HG03039 (cell line): ENCODE data around the gene TGM3.

Source experiments
- ATAC-seq: cut with Tn5 transposase; IDR thresholded peaks from one replicate; pipeline ENCODE4 v1.9.1; 2021; ENCODE audit warnings: mild to moderate bottlenecking, moderate library complexity; ENCODE audit not compliant: unreplicated experiment

The TGM3 gene

GRCh38 chr20:2335096-2335870 is 39.5 kb downstream of the TGM3 start:
- ATAC-seq: no peak

- ATAC-seq: no peak
Measured at GRCh38 chr20:2336471-2336870, 40.7 kb downstream of the TGM3 start.

DNA sequence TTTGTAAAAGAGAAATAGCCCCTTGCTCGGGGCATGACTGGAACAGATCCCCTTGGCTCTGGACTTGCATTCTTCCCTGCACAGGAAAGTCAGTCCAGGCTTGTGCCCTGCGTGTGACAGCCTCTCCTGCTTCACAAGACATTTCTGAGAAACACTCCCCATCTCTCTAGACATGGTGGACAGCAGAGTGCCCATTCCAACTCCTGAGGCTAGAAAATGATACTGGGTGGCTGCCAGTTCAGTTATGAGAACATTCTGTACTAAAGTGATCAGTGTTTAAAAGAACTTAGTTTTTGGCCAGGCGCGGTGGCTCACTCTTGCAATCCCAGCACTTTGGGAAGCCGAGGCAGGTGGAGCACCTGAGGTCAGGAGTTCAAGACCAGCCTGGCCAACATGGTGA is 41.3 kb downstream of the TGM3 start:
- no peak for ATAC-seq

DNA sequence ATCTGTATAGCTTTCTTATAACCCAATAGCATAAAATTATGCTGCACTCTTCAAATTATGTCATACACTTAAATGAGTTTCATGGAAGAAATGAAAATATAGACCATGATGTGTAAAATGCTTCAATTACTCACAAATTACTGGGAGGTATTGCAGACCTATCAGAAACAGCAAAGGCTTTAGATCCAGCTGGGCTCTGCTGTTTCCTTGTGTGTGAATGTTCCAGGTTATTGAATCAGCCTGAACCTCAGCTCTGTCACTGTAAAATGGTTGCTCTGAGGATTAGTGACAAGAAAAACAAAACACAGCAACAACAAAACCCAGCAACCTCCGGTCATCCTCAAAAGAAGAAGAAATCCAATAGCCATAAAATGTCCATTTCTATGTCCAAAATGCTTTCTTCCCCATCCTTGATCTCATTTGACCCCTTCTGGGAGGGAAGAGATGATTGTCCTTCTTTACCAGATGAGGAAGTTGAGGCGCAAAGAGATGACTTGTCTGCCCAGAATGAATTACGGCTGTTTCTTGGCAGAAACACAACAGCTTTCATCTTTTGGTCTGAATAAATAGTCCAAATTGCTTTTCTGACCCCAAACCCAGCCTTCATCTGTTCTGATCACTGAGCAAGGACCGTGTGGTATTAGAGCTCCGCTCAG is 42.7 kb downstream of the TGM3 start:
- ATAC-seq: no peak

DNA sequence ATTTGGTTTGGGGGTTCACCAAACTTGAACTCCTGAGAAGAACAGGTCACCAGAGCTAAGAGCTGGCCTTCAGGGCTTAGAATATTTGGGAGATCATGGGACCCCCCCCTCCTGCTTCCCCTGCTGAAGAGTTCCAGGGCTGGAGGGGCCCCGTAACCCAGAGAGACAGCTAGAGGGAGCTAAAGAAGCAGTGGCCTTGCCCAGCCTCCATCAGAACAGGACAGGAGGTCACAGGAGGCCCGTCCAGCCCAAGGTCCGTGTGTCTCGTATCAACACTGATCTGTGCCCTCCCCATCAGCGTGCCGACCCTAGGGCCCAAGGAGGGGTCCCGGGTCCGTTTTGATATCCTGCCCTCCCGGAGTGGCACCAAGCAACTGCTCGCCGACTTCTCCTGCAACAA is 44.3 kb downstream of the TGM3 start:
- ATAC-seq: no peak

GRCh38 chr20:2340823-2341222 is 45.0 kb downstream of the TGM3 start:
- ATAC-seq: no peak

DNA sequence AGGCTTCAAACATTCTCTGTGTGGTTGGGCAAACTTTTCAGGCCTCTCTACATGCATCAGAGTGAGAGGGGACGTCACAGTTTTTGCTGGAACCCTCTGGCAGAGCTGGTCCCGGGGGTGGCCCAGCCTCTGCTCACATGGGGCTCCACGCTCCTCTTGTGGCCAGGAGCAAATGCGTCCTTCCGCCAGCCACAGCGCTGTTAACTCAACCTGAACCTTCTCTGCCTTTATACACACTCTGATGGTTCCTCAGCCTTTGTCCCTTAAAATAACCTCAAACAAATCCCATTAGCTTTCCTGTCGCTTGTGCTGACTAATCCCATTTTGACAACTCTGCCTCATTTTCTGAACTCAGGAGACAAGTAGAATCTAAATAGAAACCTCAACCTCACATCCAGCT is 45.5 kb downstream of the TGM3 start:
- no peak for ATAC-seq

DNA sequence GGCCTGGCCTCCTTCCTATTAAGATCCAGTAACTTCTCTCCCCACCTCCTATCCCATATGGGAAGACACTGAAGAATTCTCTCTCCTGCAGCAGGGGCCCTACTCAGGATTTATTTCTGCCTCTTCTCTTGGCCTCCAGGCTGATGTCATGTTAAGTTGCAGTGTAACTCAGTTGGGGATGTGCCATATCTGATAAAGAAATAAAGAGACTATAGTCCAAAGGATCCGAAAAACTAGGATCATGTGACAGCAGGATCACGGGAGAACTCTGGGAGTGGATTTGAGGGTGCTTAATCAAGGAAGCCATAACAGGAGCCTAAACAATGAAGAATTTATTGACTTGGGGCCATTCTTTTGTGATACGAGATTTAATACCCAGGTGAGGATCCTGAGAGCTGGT is 46.4 kb downstream of the TGM3 start:
- ATAC-seq: no peak

GRCh38 chr20:2346188-2346587 is 50.4 kb downstream of the TGM3 start:
- ATAC-seq: no peak

GRCh38 chr20:2348336-2348735 is 52.5 kb downstream of the TGM3 start:
- ATAC-seq: no peak

DNA sequence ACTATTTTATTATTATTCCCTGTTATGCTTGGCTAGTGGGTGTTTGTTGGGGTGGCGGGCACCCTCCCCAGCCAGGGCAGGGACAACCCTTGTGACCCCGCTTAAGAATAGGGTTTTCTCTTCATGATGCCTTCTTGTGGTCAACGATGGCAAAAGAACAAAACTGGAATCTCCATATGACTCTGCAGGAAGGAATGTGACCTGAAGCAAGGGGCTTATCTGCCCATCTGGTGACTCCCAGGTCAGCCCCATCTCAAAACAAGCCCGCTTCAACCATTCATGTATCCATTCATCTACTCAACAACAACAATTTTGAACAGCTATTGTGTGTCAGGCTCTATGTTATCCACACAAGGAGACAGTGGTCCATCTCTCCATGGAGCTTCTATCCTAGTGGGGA is 54.0 kb downstream of the TGM3 start:
- no peak for ATAC-seq

DNA sequence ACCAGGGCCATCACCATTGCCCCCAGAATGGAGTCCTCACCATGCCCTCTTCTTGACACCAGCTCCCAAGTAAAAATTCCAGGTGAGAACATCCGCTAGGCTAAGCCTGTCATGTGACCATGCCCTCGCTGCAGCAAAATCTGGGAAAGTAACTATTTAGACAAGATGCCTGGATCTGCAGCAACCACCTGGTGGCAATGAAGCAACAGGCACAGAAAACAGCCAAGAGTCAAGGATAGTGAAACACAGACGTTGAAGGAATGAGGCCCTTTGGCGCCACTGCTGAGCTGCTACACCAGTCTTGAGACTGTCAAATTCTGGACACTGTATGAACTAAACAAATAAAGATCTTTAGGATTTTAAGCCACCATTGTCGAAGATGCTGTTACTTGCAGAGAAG is 54.8 kb downstream of the TGM3 start:
- ATAC-seq: no peak

GRCh38 chr20:2353231-2353630 is 57.4 kb downstream of the TGM3 start:
- no peak for ATAC-seq

- ATAC-seq: no peak
Measured at GRCh38 chr20:2357114-2357513, 61.3 kb downstream of the TGM3 start.

DNA sequence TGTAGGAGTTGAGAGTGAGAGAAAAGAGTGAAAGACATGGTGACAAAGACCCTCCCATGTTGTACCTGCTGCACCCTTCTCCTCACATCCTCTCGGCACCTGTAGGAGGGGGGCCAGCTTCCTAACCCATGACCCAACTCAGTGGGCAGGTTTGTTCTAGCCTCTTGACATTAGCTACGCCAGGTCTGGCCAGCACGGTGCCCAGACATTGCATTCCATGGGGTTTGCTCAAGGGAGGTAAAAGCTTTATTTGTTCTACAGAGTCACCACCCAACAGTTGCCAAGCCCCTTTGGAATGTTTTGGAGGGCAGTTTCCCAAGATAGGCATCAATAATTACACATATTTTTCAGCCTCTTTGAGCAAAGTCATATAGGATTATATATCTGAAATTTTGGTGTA is 62.2 kb downstream of the TGM3 start:
- no peak for ATAC-seq

- no peak for ATAC-seq
Measured at GRCh38 chr20:2361035-2361593, 65.3 kb downstream of the TGM3 start.

DNA sequence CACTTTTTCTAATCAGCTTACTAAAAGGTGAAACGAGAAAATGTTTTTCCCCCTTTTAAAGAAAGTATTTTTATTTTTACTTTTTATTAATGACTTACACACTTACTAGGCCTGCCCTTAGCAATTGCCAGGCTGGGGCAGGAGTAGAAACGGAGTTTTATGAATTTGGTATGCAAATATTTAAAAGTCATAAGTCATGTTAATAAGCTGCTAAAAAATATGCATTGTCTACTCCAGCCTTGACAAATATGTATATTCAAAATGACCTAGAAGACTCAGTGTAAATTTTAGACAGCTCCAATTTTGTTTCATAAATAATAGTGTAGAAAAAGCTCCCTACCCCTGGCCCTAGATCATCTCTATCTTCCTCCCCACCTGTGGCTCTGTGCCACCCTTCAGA is 67.4 kb downstream of the TGM3 start:
- ATAC-seq: no peak

GRCh38 chr20:2363587-2363986 is 67.8 kb downstream of the TGM3 start:
- no peak for ATAC-seq

DNA sequence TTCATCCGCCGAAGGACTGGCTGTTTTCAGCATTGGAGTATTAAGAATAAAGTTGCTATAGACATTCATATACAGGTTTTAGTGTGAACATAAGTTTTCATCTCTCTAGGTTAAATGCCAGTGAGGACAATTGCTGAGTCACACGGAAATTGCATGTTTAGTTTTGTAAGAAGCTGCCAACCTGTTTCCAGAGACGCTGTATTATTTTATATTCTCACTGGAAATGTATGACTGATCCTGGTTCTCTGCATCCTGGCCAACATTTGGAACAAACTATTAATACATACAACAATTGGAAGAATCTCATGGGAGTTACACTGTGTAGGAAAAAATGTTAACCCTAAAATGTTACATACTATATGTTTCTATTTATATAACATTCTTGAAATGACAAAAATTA is 68.2 kb downstream of the TGM3 start:
- ATAC-seq: no peak

DNA sequence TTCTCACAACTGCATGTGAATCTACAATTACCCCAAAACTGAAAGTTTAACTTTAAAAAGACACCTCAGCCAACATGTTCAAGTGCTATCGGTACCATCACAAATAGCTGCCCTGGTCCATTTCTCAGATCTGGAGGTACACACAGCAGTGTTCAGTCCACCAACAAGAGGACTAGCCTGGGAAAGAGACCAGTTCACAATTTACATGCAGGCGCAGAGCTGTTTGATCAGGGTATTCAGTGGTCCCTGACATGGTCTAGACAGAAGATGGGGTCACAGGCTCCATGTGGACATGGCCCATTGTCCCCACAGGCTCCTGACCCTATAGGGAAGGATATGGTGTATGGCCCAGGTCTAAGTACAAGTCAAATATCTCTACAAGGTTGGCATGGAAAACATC is 69.3 kb downstream of the TGM3 start:
- no peak for ATAC-seq

DNA sequence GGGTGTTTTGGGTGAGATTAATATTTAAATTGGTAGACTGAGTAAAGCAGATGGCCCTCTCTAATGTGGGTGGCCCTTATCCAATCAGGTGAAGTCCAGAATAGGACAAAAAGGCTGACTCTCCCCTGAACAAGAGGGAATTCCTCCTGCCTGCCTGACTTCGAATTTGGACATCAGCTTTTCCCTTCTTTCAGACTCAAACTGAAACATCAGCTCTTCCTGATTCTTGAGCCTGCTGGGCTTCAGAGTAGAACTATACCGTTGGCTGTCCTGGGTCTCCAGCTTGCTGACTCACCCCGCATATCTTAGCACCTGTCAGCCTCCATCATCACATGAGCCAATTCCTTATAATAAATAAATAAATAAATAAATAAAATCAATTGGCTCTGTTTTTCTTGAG is 69.9 kb downstream of the TGM3 start:
- no peak for ATAC-seq

- ATAC-seq: no peak
Measured at GRCh38 chr20:2368621-2369020, 72.8 kb downstream of the TGM3 start.
